ENCODE measurements around the gene RALB.

Gene RALB

DNA sequence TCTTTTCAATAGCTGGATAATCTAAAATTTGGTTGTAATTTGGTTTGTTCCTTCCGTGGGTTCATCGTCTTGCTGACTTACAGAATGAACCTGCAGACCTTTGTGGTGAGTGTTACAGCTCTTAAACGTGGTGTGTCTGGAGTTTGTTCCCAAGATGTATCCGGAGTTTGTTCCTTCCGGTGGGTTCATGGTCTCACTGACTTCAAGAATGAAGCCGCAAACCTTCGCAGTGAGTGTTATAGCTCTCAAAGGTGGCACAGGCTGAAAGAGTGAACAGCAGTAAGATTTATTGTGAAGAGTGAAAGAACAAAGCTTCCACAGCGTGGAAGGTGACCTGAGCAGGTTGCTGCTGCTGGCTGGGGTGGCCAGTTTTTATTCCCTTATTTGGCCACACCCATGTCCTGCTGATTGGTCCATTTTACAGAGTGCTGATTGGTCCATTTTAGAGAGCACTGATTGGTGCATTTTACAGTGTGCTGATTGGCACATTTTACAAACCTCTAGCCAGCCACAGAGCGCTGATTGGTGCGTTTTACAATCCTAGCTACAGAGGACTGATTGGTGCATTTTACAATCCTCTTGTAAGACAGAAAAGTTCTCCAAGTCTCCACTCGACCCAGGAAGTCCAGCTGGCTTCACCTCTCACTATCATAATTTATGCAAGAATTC, 16.6 kb downstream of the RALB start:
- peak; percentile 61 for DNase-seq

DNA sequence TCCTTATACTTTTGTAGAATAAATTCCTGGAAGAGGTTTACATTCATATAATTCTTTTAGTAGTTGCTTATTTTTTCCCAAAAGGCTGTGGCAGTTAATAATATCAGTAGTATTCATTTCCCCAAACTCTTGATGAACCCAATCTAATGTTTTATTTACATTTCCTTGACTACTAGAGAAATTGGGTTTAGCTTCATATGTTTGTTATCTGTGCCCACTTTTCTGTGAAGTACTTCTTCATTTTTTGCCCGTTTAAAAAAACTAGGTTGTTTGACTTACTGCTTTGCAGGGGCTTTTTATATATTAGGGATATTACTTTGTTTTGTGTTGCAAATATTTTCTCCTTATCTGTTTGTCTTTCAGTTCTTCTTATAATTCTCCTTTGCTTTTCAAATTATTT, 17.2 kb downstream of the RALB start:
- no peak for DNase-seq

DNA sequence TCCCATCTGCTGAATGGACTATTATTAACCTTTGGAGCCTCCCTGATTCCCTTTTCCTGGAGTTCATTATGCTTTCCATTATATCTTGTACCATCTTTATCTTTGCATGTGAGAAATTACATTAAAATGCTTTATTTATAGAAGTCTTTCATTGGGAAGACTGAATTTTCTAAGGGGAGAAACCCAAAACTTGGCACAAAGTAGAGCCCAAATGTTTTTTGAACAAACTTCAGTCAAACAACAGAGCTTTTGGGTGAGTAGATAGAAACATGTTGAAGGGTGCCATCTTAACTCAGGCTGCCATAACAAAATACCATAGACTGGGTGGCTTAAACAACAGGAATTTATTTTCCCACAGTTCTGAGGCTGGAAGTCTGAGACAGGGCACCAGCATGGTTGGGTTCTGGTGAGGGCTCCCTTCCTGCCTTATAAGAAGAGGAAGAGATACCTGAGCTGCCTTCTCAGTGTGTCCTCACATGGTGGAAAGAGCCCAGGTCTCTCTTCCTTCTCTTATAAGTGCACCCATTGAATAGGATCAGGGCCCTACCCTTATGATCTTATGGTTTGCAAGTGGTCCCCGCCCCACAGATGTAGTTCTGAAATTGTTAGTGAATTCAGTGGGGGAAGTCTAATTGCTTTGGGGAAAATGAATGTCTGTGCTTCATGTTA, 19.2 kb downstream of the RALB start:
- no peak for DNase-seq

DNA sequence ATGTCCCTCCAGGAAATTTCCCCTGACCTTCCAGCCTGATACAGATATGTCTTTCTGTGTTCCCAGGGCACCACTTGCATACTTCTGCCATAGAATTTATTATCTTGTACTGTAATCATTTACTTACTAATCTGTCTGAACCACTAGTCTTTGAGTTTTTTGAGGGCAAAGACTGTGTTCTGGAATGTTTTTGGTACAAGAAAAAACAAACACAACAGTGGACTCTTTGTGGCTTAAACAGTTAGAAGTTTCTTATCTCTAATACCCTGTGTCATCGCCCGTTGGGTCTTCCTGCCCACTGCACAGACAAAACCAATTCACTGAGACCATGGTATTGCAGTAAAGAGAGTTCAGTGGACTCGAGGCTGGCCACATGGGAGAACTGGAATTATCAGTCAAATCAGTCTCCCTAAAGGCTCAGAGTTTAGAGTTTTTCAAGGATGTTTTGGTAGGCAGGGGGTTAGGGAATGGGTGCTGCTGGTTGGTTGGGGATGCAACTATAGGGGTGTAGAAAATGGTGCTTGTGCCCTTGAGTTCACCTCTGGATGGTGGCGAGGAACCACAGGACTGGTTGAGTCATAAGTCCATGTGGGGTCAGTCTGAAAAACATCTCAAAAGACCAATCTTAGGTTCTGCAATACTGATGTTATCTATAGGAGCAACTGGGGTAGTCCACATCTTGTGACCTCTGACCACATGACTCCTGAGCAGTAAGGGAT, 20.3 kb downstream of the RALB start:
- no peak for DNase-seq

DNA sequence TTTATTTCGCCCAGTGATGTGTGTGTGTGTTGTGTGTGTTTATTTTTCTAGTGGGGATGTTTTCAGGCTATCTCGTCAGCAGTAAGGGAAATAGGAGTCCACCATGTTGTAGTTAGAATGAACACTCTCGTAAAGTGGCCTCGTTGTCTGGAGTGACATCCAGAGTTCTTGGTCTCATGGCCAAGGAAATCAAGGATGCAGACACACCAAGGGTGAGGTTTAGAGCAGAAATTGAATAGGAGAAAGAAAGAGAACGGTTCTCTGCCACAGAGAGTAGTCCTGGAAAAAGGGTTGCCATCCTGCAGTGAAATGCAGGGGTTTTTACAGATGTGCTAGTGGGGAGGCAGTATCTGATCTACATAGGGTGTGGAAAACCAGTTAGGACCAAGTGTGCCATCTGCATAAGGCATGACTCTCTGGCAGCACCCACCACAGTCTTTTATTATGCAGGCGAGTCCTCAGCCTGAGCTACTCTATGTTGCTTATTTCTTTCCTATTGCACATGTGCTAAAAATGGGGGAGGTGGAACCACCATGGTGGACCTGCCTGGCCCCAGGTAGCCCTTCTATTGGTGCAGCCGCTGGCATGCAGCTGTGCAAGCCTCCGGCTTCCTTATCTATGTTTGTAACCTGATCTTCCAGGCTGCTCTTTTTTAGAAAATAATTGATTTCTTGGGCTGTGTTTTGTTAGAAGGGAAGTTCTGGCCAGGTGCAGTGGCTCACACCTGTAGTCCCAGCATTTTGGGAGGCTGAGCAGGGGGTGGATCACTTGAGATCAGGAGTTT, 23.2 kb downstream of the RALB start:
- no peak for DNase-seq

DNA sequence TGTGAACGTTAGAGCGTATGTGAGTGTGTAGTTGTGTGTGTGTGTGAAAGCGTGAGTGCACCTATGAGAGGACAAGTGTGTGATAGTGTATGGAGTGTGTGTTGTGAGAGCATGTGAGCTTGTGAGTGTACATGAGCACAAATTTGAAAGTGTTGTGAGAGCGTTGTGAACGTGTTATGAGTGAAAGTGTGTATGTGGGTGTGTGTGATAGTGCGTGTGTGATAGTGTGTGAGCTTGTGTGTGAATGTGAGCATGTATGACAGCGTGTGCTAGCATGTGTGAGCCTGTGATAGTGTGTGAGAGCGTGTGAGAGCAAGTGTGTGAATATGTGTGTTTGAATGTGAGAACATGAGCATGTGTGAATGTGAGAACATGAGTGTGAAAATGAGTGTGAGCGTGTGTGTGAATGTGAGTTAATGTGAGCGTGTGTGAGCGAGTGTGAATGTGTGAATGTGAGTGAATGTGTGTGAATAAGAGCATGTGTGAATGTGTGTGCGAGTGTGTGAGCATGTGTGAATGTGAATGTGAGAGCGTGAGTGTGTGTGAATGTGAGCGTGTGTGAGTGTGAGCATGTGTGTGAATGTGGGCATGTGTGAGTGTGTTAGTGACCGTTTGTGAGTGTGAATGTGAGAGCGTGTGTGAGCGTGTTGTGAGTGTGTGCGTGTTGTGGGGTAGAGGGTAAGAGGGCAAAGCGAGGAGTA, 25.0 kb downstream of the RALB start:
- DNase-seq = no peak

DNA sequence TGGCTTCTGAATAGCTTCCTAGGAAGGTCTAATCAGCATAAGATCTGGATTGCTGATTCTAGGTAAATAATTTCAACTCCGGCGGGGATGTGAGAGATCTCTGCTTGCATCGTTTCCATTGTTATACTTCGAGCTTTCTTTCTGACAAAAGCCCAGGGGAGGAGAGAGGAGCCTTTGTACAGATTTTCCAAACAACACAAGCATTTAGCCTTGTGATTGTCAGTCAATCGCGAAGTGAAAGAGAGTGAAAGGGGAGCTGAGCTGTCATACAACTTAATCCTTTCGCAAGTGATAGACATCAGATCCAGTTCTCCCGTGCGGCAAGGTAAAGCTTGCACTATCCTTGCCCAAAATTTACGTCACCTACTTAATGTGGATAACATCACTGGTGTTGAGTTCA, 26.2 kb downstream of the RALB start:
- no peak for DNase-seq

DNA sequence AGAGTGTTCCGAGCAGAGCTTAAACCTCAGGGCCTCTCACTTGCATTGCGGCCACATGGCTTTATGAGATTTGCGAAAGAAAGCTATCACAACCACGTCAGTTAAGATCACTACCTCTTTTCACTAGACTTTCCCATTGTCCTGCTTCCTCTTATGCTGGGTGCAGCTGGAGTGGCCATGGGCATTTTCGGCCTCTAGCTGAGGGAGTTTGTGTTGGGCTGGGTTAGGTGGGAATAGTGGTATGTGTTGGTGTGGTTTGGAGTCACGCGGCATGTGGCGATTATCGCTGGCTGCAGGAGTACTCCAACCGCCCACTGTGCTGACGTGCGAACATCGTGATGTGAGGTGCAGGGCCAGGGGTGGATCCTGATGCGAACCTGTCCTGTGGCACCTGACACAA, 27.1 kb downstream of the RALB start:
- DNase-seq = no peak

DNA sequence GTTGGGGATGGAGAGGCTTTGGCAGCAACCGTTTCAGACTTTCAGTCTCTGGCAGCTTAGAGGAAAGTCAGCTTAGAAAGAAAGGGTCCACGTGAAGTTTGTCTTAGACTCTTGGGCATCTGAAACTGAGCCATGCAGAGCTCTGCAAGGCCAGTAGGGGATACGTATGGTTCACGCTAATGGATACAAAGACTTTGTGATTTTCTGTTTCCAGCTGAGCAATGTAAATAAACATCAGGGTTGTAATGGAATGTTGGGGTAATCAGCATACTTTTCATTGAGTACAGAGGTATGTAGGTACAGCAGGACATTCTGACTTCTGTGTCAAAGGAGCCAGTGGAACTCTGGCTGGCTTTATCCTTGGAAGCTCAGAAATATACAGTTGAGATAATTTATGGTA, 31.0 kb downstream of the RALB start:
- no peak for DNase-seq

DNA sequence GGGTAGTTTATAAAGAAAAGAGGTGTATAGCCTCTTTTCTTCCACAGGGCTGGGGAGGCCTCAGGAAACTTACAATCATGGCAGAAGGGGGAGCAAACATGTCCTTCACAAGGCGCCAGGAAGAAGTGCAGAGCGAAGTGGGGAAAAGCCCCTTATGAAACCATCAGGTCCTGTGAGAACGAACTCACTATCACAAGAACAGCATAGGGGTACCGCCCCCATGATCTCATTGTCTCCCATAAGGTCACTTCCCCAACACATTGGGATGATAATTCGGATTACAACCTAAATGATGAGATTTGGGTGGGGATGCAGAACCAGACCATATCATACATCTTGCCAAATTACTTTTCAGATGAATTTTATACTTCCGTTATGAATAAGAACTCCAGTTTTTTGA, 32.4 kb downstream of the RALB start:
- DNase-seq = no peak

DNA sequence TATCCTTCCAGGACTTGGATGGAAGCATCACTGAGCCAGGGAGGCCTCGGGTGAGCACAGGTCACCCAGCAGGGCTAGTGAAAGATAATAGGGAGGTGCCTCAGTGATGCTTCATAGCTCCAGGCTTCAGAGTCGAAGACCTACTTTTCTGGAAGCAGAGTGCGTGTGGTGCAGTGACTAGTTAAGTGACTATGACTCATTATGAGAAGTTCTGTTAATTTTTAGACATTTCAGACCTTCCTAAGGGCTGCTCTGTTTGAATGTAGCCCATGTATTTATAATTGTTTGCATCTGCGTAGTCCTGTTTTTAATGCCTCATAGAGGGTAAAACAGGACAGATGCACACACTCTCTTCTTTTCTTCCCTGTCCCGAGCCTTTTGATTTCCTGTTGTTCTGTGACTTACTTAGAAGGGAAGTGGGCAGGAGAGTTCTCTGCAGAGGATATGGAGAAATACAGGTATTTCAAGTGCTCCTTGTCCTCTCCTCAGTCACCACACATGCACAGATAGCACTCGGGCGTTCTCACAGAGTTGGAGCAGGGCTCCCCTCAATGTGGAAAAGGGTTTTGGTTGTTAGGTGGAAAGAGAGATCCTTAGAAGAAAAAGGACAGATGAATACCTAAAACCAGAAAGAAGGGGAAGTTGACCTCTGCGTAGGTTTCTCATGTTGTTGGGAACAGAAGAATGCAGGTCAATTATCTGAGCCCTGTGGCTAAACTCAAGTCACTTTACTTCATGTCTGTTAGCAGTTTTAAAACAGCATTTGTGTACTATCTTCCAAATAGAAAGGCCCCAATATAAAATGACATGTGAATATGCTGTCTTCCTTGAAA, 34.7 kb downstream of the RALB start:
- DNase-seq = no peak

DNA sequence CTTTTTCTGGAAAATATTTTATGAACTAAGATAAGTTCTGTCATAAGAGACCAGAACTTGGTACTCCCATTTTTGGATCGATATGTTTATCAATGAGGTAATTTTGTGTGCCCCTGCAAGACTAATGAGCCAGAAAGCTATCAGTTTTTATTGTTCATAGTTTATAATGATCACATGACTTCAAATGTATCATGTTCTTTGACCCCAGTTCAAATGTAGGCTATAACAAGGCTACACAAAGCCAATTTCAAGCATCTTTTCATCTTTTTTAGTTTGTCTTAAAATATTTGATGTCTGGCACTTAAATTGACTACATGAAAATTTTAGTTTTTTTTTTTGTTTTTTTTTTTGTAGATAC, 35.3 kb downstream of the RALB start:
- no peak for DNase-seq

DNA sequence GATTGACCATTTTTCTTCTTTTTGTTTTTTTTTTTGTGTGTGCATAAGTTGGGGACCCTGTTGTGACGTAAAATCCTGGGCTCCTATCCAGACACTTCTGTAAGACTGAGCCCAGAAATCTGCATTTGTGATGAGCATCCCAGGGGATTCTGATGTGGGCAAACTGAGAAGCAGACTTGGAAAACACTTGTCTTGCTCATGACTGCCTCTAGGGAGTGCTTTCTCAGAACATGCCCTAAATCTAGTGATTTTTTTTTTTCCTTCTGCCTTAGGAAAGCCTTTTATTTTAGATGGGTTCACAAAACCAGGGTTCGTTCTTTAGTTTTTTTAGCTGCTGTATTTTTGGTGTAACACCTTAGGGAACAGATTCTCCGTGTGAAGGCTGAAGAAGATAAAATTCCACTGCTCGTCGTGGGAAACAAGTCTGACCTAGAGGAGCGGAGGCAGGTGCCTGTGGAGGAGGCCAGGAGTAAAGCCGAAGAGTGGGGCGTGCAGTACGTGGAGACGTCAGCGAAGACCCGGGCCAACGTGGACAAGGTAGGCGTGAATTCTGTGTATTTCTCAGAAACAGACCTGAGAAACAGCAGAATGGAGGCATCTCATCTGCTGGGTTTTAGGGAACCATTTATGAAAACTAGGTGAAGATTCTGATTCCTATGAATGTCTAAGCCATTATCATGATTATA, 36.7 kb downstream of the RALB start:
- DNase-seq = no peak

DNA sequence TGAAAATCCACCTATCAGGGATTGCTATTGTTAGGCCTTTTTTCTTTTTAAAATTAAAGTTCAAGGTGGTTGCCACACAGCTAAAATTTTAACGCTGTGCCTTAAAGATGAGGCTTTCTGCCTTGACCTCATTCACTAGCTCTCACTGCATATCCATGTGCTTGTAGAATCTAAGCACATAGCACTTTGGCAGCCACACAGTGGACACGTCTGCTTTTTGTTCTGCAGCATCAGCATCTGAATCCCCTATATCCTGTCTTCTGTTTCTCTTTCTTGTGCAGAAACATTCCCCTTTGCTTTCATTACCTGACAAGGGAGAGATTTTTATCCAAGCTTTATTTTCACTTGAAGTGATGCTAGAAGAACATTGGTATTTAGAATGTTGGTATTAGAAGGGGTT, 38.1 kb downstream of the RALB start:
- no peak for DNase-seq

DNA sequence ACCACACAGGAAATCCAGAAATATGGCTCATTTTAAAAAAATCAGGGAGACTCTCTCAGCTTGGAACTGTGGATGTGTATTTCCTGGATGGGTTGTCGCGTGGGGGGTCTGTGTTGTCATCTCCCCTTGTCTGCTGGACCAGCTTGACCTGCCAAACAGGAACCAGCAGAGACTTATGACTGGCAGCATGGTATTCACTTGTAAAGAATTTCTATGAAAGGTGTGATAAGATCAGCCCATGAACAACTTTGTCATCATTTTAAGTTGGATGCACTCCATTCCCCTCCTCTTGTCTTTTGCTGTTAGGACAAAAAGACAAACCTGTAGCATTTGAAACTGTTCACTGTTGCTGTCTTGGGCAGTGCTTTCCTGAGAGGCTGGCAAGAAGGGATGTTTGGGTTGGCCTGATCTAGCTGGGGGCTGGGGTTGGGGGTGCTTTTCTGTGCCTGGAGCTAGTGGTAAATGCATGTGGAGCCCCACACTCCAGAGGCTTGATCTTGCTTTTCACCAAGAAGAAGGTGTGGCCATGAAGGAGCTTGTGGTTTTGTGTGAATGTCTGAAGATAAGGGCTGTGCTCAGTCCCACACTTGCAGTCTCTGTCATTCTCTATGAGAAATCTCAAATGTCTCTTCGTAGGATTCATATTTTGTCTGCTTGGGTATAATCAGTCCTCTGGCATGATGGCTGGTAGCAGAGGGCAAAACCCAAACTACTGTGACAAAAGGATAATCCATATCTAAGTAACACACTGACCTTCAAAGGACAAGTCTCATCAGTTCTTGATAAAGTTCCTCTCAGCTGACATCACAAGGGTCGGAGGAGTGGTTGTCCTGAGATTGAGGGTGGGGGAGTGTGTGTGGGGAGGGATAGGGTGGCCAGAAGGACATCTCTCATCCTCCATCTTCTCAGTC, 39.0 kb downstream of the RALB start:
- DNase-seq = no peak

DNA sequence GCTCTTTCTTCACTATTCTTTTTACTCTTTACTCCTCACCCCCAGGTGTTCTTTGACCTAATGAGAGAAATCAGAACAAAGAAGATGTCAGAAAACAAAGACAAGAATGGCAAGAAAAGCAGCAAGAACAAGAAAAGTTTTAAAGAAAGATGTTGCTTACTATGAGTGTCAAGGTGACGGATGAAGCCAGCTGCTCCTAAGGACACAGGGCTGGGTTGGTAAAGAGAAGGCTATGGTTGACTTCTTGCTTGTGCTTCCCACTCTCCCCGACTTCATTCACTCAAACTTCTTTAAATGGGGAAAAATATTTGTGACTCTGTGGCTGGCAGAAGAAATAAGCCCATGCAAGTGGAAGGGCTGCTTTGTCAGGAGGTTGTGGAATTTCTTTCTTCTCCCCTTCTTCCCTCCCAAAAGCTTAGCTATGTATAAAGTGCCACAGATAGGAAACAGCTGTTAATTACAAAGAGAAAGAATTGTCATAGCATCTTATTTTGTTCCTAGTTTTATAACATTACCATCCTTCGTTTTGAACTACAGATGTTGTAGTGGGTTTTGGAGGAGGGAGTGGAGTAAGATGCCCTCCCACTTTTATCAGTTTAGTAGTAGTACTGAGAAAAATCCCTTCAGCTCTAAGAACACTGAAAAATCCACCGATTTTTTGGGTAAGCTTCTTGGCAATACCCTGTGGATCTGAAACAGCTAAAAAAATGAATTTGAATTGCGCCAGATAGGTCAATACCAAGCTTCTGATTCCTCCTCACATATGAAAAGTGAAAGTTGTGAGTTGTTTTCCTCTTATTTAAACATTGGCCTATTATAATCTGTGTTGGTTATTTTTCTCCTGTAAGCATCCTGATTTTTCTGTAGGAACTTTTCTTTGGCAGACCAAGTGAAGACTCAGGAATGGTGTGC, 40.7 kb downstream of the RALB start:
- DNase-seq = no peak

DNA sequence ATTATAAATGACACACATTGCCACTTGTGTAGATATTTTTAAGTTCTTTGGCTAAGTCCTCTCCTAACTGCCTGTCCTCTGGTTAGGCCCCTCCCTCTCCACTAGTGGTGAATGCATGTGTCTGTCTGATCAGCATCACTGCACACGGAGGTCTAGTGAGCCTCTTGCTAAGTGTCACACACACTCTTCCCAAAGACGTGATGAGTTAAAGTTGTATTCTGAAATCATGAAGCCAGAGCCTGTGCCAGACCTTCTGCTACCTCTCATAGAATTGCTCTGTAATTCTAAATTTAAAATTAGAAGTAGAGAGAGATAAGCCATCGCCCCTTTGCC, 41.3 kb downstream of the RALB start:
- DNase-seq = no peak

DNA sequence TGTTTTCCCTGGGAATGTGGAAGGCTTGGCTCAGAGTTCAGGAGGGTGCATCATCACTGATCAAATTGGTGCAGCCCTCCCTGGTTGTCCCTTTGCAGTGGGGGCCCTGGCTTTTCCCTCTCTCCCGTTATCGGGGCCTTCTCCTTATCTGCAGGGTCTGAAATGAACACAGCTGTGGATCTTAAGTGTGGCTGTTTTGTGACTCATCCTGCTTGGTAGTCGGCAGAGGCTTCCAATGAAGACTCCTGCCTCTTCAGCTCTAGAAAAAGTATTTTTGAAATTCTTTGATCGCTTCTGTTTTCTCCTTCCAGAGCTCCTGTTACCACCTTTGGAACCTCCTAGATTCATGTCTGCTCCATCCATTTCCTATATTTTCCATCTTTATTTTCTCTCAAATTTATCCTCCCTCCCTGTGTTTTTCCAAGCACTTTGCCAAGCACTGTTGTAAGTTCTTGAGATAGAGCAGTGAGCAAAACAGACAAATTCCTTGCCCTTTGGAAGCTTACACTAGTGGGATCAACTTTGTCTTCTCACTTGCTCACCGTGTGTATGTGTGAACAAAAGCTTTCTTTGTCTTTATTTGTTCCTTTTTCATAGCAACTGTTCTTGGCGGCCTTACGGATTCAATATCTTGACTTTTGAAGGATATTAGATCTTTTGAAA, 45.7 kb downstream of the RALB start:
- DNase-seq = no peak

DNA sequence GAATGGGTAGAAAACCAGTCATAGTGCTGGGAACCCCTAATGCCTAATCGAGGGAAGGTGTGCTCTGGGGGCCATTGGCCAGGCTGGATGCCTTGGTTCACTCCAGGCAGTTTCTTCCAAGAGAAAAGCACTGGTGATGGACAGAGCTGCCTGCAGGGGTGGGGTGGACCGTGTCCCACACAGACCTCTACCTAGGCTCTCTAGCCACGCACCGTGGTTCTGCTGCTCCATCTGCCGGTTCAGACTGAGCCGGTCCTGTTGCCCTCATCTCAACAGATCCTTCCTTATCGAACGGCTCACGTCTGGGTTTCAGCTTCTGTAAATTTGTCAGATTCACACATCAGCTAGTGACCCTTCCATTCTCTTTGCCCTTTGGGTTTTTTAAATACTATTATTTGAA, 46.4 kb downstream of the RALB start:
- DNase-seq = no peak
